NCI-H1105 treated with DMSO at 0.1 percent for 48 hours (cell line): ENCODE measurements around the gene FMNL2.
"Not testable (repeated sequence)": the region's sequence is repeated elsewhere in the genome, so short reads cannot be mapped to it uniquely, and the experiment has no call there.

Experiments
- DNase-seq: peaks from one replicate; lab custom pipeline; 2025; lab: John Stamatoyannopoulos, UW

Gene FMNL2

GRCh38 chr2:152468899-152469692 is 134.1 kb downstream of the FMNL2 start:
- DNase-seq, result peak; percentile 83

GRCh38 chr2:152470861-152471854 is 136.2 kb downstream of the FMNL2 start:
- no peak for DNase-seq

- DNase-seq, result no peak
Measured at GRCh38 chr2:152472481-152472887, 137.5 kb downstream of the FMNL2 start.

- no peak for DNase-seq
Measured at GRCh38 chr2:152473151-152473857, 138.3 kb downstream of the FMNL2 start.

- DNase-seq, result not testable (repeated sequence)
Measured at GRCh38 chr2:152474523-152474922, 139.5 kb downstream of the FMNL2 start.

- DNase-seq, result no peak
Measured at GRCh38 chr2:152475982-152476381, 141.0 kb downstream of the FMNL2 start.

- no peak for DNase-seq
Measured at GRCh38 chr2:152477347-152478092, 142.5 kb downstream of the FMNL2 start.

GRCh38 chr2:152479282-152479681 is 144.3 kb downstream of the FMNL2 start:
- DNase-seq, result no peak

GRCh38 chr2:152480821-152481399 is 145.9 kb downstream of the FMNL2 start:
- DNase-seq, result no peak

GRCh38 chr2:152481881-152482583 is 147.1 kb downstream of the FMNL2 start:
- DNase-seq, result no peak

- no peak for DNase-seq
Measured at GRCh38 chr2:152483276-152484063, 148.5 kb downstream of the FMNL2 start.

GRCh38 chr2:152485954-152486736 is 151.2 kb downstream of the FMNL2 start:
- DNase-seq, result no peak

GRCh38 chr2:152486737-152487400 is 151.9 kb downstream of the FMNL2 start:
- no peak for DNase-seq

- no peak for DNase-seq
Measured at GRCh38 chr2:152488075-152488474, 153.1 kb downstream of the FMNL2 start.

- no peak for DNase-seq
Measured at GRCh38 chr2:152489364-152489763, 154.4 kb downstream of the FMNL2 start.

GRCh38 chr2:152490686-152491455 is 155.9 kb downstream of the FMNL2 start:
- DNase-seq, result no peak

- DNase-seq, result no peak
Measured at GRCh38 chr2:152492131-152492530, 157.2 kb downstream of the FMNL2 start.
